Trophoblast cell (in vitro differentiated cells and primary cell): Measurements from ENCODE around the gene LYZ.
A peak's percentile ranks its signal among the peaks of the same experiment; 100 is the strongest.

Experiments used
- DNase-seq, 2 donors: peaks; one replicate each; pipeline ENCODE4 v3.0.0-alpha.2; 2016
- H2AFZ ChIP-seq: 2 replicates; pipeline ENCODE4 v1.6.1; 2013; ENCODE audit warnings: low read length, moderate library complexity, mild to moderate bottlenecking; ENCODE audit not compliant: insufficient read depth, poor library complexity
- H2AK5ac ChIP-seq: 2 replicates; pipeline ENCODE4 v1.6.1; 2013; ENCODE audit warnings: mild to moderate bottlenecking, low read length
- H2BK120ac ChIP-seq: 2 replicates; pipeline ENCODE4 v1.6.1; 2013; ENCODE audit warnings: low read length, mild to moderate bottlenecking, moderate library complexity; ENCODE audit not compliant: insufficient read depth, poor library complexity
- H2BK12ac ChIP-seq: 2 replicates; pipeline ENCODE4 v1.6.1; 2013; ENCODE audit warnings: mild to moderate bottlenecking, low read length, moderate library complexity
- H2BK5ac ChIP-seq: 2 replicates; pipeline ENCODE4 v1.6.1; 2013; ENCODE audit warnings: low read length, low read depth, moderate library complexity, mild to moderate bottlenecking; ENCODE audit not compliant: poor library complexity
- H3K14ac ChIP-seq: 2 replicates; pipeline ENCODE4 v1.6.1; 2013; ENCODE audit warnings: mild to moderate bottlenecking, low read length
- H3K18ac ChIP-seq: 2 replicates; pipeline ENCODE4 v1.6.1; 2013; ENCODE audit warnings: mild to moderate bottlenecking, low read length
- H3K23ac ChIP-seq: 2 replicates; pipeline ENCODE4 v1.6.1; 2013; ENCODE audit warnings: low read length
- H3K27ac ChIP-seq: 2 replicates; pipeline ENCODE4 v1.5.1; 2013; ENCODE audit warnings: low read depth, mild to moderate bottlenecking, inconsistent platforms, low read length, moderate library complexity
- H3K27me3 ChIP-seq: 2 replicates; pipeline ENCODE4 v1.6.1; 2013; ENCODE audit warnings: inconsistent platforms, mild to moderate bottlenecking, low read length, moderate library complexity; ENCODE audit not compliant: insufficient read depth
- H3K36me3 ChIP-seq, 2 experiments: 1 replicate in 1 of 2; 2 replicates in 1 of 2; pipeline ENCODE4 v1.6.1; 2013; ENCODE audit warnings: low read length in 2 of 2, mild to moderate bottlenecking in 2 of 2, moderate library complexity in 1 of 2; ENCODE audit not compliant: insufficient read depth in 2 of 2, control insufficient read depth in 1 of 2
- H3K4ac ChIP-seq: 2 replicates; pipeline ENCODE4 v1.6.1; 2013; ENCODE audit warnings: low read depth, mild to moderate bottlenecking, low read length, moderate library complexity
- H3K4me1 ChIP-seq, 2 experiments: 1 replicate in 1 of 2; 2 replicates in 1 of 2; pipeline ENCODE4 v1.6.1; 2013; ENCODE audit warnings: low read length in 2 of 2, mild to moderate bottlenecking in 2 of 2, moderate library complexity in 1 of 2; ENCODE audit not compliant: insufficient read depth in 2 of 2, control insufficient read depth in 1 of 2
- H3K4me2 ChIP-seq: 2 replicates; pipeline ENCODE4 v1.6.1; 2013; ENCODE audit warnings: inconsistent platforms, mild to moderate bottlenecking, low read length, moderate library complexity
- H3K4me3 ChIP-seq: 2 replicates; pipeline ENCODE4 v1.5.1; 2013; ENCODE audit warnings: mild to moderate bottlenecking, low read depth, low read length, inconsistent platforms
- H3K79me1 ChIP-seq: one replicate; pipeline ENCODE4 v1.6.1; 2013; ENCODE audit warnings: low read length
- H3K79me2 ChIP-seq: 2 replicates; pipeline ENCODE4 v1.6.1; 2013; ENCODE audit warnings: low read length, mild to moderate bottlenecking; ENCODE audit not compliant: control insufficient read depth, insufficient read depth, poor library complexity
- H3K9ac ChIP-seq: 2 replicates; pipeline ENCODE4 v1.6.1; 2013; ENCODE audit warnings: mild to moderate bottlenecking, low read length
- H3K9me3 ChIP-seq: 2 replicates; pipeline ENCODE4 v1.6.1; 2013; ENCODE audit warnings: low read depth, mild to moderate bottlenecking, control low read depth, inconsistent platforms, low read length; ENCODE audit not compliant: insufficient read depth
- H4K12ac ChIP-seq: 2 replicates; pipeline ENCODE4 v1.6.1; 2013; ENCODE audit warnings: low read depth, mild to moderate bottlenecking, low read length, moderate library complexity
- H4K8ac ChIP-seq: 2 replicates; pipeline ENCODE4 v1.6.1; 2013; ENCODE audit warnings: low read depth, mild to moderate bottlenecking, low read length, moderate library complexity
- H4K91ac ChIP-seq: one replicate; pipeline ENCODE4 v1.6.1; 2013; ENCODE audit warnings: low read depth, mild to moderate bottlenecking, low read length, moderate library complexity
- WGBS: extraction: QIAGEN DNeasy Blood & Tissue Kit; methylation state at CpG from one replicate; pipeline ENCODE4 v1.1.7; 2013; ENCODE audit warnings: missing lambda C conversion rate; ENCODE audit not compliant: insufficient read length, insufficient coverage; ENCODE audit errors: extremely low coverage; 5-methylcytosine and 5-hydroxymethylcytosine counted together

LYZ gene

GRCh38 chr12:69337311-69338090 lies 10.7 kb upstream of the LYZ start:
- Histone ChIP-seq H3K36me3 (no peaks in the 10 kb centered on the region), H3K4me2 (no peak overlapping the region), H3K9ac (no peak overlapping the region), H3K27me3 (no peaks in the 10 kb centered on the region), H2BK120ac (no peak overlapping the region), H3K23ac (no peak overlapping the region), H3K79me2 (no peaks in the 10 kb centered on the region), H4K91ac (no peak overlapping the region), H2AK5ac (no peak overlapping the region), H2AFZ (no peak overlapping the region), H2BK12ac (no peak overlapping the region), H3K18ac (no peak overlapping the region), H3K27ac (no peak overlapping the region), H3K4me3 (no peak overlapping the region), H3K9me3 (no peaks in the 10 kb centered on the region), H3K14ac (no peak overlapping the region), H3K4me1 (no peaks in the 10 kb centered on the region), H2BK5ac (no peak overlapping the region), H3K79me1 (no peaks in the 10 kb centered on the region), H4K8ac (no peak overlapping the region), H4K12ac (no peak overlapping the region), H3K4ac (no peak overlapping the region)
- no peak for DNase-seq
- no CpG with 5 or more reads among the region's 2 CpGs for WGBS

- no peak overlapping the region for H4K12ac ChIP-seq
- no peak overlapping the region for H2AK5ac ChIP-seq
- H3K4me3 ChIP-seq, result no peak overlapping the region
- WGBS, result no CpG with 5 or more reads among the region's 3 CpGs
- H3K18ac ChIP-seq, result no peak overlapping the region
- H3K79me2 ChIP-seq, result no peaks in the 10 kb centered on the region
- no peaks in the 10 kb centered on the region for H3K9me3 ChIP-seq
- H4K8ac ChIP-seq, result no peak overlapping the region
- H3K23ac ChIP-seq, result no peak overlapping the region
- peak in 1 of 2 donors; percentile 31 for DNase-seq
- H3K4me1 ChIP-seq, result no peaks in the 10 kb centered on the region
- H3K36me3 ChIP-seq, result no peaks in the 10 kb centered on the region
- no peak overlapping the region for H3K4ac ChIP-seq
- H2BK5ac ChIP-seq, result no peak overlapping the region
- no peak overlapping the region for H3K14ac ChIP-seq
- no peak overlapping the region for H3K4me2 ChIP-seq
- no peak overlapping the region for H3K9ac ChIP-seq
- no peaks in the 10 kb centered on the region for H3K27me3 ChIP-seq
- H2BK120ac ChIP-seq, result no peak overlapping the region
- H2AFZ ChIP-seq, result no peak overlapping the region
- no peaks in the 10 kb centered on the region for H3K79me1 ChIP-seq
- no peak overlapping the region for H4K91ac ChIP-seq
- no peak overlapping the region for H3K27ac ChIP-seq
- no peak overlapping the region for H2BK12ac ChIP-seq
These were observed 9.9 kb upstream of the LYZ start for GRCh38 chr12:69338120-69338859.

- H4K12ac ChIP-seq, result no peak overlapping the region
- no peaks in the 10 kb centered on the region for H3K4me1 ChIP-seq
- H3K9ac ChIP-seq, result no peak overlapping the region
- no peaks in the 10 kb centered on the region for H3K79me2 ChIP-seq
- no peaks in the 10 kb centered on the region for H3K27me3 ChIP-seq
- H3K4me3 ChIP-seq, result no peak overlapping the region
- no peak overlapping the region for H3K23ac ChIP-seq
- no peak overlapping the region for H2BK12ac ChIP-seq
- no peaks in the 10 kb centered on the region for H3K9me3 ChIP-seq
- H3K4me2 ChIP-seq, result no peak overlapping the region
- H4K8ac ChIP-seq, result no peak overlapping the region
- H4K91ac ChIP-seq, result no peak overlapping the region
- H2AFZ ChIP-seq, result no peak overlapping the region
- H3K27ac ChIP-seq, result no peak overlapping the region
- H2AK5ac ChIP-seq, result no peak overlapping the region
- H3K36me3 ChIP-seq, result no peaks in the 10 kb centered on the region
- H3K18ac ChIP-seq, result no peak overlapping the region
- H3K14ac ChIP-seq, result no peak overlapping the region
- H2BK5ac ChIP-seq, result no peak overlapping the region
- no peak overlapping the region for H3K4ac ChIP-seq
- H2BK120ac ChIP-seq, result no peak overlapping the region
- DNase-seq, result no peak
- H3K79me1 ChIP-seq, result no peaks in the 10 kb centered on the region
These were observed 9.2 kb upstream of the LYZ start for GRCh38 chr12:69338936-69339335.

- Histone ChIP-seq H3K27ac (no peak overlapping the region), H2AK5ac (no peak overlapping the region), H3K4ac (no peak overlapping the region), H2BK12ac (no peak overlapping the region), H2AFZ (no peak overlapping the region), H3K36me3 (no peaks in the 10 kb centered on the region), H3K27me3 (no peaks in the 10 kb centered on the region), H3K14ac (no peak overlapping the region), H3K18ac (no peak overlapping the region), H3K4me2 (no peak overlapping the region), H2BK120ac (no peak overlapping the region), H4K91ac (no peak overlapping the region), H3K9me3 (no peaks in the 10 kb centered on the region), H3K9ac (no peak overlapping the region), H3K79me2 (no peaks in the 10 kb centered on the region), H3K79me1 (no peaks in the 10 kb centered on the region), H2BK5ac (no peak overlapping the region), H3K4me1 (no peaks in the 10 kb centered on the region), H3K23ac (no peak overlapping the region), H4K8ac (no peak overlapping the region), H3K4me3 (no peak overlapping the region), H4K12ac (no peak overlapping the region)
- no peak for DNase-seq
- no CpG with 5 or more reads among the region's 2 CpGs for WGBS
These were observed 8.2 kb upstream of the LYZ start for GRCh38 chr12:69339999-69340398.
